Activated gamma-delta T cell treated with Interleukin-2 at 50 U/mL for 16 hours (primary cell): ENCODE measurements around the gene SNTB2.

ENCODE experiments used
- DNase-seq: peaks from one replicate; pipeline ENCODE4 v3.0.0-alpha.2; 2020

The SNTB2 gene

GRCh38 chr16:69182730-69183416 lies 4.1 kb upstream of the SNTB2 start:
- no peak for DNase-seq

DNA sequence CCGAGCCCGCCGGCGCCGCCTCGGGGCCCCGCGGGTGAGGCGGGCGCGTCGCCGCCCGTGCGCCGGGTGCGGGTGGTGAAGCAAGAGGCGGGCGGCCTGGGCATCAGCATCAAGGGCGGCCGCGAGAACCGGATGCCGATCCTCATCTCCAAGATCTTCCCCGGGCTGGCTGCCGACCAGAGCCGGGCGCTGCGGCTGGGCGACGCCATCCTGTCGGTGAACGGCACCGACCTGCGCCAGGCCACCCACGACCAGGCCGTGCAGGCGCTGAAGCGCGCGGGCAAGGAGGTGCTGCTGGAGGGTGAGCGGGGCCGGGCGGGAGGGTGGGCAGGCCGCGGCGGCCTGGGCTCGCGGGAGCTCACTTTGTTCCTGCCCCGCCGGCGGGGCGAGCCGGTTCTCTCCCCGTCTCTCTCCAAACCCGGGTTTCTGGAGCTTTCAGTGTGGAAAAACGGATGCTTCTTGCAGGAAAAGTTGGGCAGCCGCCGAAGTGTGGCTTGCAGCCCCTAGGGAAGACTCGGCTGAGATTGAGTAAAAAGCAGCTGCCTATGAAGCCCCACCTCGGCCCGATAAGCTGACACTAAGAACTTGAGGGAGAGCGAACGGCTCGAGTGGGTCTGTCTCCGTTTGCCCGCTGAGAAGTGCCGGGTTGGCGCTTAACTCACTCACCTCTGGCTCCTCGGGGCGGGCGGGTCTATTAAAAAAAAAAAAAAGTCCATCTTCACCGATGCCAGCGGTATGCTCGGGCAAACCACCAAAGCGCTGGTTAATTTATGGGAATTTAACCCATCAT lies 677 bp downstream of the SNTB2 start:
- DNase-seq, result peak; percentile 34

- DNase-seq, result peak; percentile 21
These were observed 1.2 kb downstream of the SNTB2 start for GRCh38 chr16:69188236-69188549.

DNA sequence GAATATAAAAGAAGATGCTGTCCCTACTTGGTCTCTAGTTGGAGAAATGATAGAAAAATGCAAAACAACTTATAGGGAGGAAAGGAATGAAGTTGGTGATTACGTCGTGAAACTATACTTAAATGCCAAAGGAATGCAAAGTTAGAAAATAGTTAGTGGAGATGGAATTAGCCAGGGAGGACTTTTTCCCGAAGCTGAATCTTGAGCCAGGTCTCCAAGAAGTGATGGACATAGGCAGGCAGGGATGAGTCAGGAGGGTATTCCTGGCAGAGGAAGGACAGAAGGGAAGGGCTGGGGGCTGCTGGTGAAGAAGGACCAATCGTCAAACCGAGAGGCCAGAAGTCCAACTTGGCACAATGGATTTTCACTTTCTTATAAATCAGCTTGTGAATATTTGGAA lies 1.8 kb downstream of the SNTB2 start:
- DNase-seq, result no peak

GRCh38 chr16:69190046-69190588 lies 3.2 kb downstream of the SNTB2 start:
- DNase-seq, result no peak

GRCh38 chr16:69190598-69190997 lies 3.6 kb downstream of the SNTB2 start:
- DNase-seq, result no peak

GRCh38 chr16:69191136-69191535 lies 4.2 kb downstream of the SNTB2 start:
- no peak for DNase-seq

DNA sequence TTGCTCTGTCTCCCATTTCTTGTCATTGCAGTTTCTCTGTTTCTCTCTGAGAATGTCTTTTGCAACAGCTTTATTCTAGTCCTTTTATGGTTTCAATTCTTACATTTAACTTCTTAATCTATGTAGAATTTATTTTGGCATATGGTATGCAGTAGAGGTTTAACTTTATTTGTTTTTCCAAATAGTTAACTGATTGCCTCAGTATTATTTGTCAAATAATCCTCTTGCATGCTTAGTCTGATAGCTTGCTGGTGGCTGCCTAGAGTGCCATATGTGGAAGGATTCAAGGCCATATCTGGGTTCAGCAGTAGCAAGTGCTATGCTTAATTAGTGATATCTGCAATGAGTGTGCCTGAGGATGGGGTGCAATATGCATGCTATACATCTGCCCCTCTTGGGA lies 6.9 kb downstream of the SNTB2 start:
- no peak for DNase-seq

GRCh38 chr16:69194488-69194887 lies 7.5 kb downstream of the SNTB2 start:
- no peak for DNase-seq

DNA sequence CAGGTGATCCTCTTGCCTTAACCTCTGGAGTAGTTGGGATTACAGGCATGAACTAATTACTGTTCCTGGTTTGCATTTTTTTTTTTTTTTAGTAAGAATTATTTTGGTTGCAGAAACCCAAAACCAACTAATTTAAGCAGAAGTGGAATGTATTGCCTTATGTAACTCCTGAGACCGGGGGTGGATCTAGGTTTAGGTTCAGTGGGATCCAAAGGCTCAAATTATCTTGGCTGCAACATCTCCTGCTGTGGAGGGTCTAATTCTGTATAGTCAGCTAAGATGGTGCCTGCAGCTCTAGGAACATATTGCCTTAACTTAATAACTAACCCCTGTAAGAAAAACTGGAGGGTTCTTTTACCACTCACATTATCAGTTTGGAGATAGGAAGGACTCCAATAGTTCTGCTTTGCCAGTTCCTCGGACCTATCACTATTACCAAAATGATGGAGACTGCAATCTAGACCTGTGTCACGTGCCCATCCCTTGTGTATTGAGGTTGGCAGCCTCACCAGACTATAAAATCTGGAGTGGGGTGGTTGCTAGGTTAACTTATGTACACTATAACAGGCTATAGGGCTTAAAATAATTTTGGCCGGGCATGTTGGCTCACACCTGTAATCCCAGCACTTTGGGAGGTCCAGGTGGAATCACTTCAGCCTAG lies 8.5 kb downstream of the SNTB2 start:
- DNase-seq, result no peak

DNA sequence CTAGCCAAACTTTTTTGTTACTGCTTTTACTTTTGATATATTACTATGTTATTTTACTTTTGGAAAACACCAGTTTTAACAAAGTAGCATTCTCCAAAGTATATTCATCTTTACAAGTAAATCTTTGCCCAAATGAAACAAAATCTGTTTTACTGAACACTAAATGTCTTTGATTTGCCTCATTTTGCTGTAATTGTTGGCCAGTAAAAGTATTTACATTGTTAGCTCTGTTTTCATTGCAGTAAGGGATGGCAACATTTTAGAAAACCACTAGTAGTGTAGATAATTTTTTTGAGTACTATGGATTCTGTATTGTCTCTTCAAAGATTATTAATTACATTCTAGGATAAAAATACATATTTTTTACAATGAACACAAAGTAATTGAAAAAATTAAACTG lies 10.6 kb downstream of the SNTB2 start:
- no peak for DNase-seq

DNA sequence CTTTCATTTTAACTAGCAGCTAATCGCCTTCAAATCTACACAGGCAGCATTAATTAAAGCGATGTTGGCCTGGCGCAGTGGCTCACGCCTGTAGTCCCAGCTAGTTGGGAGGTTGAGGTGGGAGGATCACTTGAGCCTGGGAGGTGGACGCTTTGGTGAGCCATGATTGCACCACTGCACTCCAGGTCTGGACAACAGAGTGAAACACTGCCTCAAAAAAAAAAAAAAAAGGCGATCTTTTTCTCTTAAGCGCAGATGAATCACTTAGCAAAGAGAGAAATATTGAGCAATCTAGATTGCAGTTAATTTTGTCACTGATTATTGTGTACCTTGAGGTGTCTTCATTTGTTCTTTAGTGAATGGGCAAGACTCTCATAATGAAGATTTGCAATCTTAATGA lies 12.4 kb downstream of the SNTB2 start:
- no peak for DNase-seq

DNA sequence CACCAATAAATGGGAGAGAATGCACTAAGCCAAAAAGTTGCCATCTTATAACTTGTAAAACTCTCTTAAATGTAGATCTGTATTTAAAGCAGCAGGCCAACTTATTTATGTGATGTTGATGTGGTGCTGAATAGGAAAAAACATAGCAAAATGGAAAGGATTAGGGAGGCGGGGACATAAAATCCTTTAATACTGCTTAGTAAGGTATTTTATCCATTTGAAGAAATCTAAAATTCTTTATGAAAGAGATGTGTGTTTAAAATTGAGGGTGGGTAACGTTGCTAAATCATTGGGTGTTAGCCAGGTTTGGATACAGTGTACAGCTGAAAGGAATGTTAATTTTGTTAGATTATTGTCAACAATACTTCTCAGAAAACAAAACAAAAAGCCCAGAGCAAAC lies 14.3 kb downstream of the SNTB2 start:
- no peak for DNase-seq

- DNase-seq, result no peak
These were observed 14.8 kb downstream of the SNTB2 start for GRCh38 chr16:69201787-69202186.

DNA sequence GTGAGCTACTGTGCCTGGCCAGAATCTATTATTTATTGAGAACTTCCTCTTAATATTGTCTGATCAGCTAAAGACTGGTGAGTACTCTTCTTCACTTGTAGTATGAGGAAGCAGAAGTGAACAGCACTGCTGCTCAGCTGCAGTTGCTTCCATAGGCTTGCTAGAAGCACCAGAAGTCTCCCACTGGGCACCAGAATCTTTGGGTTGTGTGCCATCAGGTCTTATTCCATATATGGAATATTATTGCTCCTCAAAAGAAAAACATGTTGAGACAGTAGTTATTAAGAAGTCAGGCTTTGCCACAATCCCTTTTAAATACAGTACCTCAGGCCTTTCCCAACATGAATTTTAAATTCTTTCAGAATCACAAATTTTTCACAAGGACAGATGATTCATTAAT lies 17.2 kb downstream of the SNTB2 start:
- no peak for DNase-seq

GRCh38 chr16:69209735-69210134 lies 22.8 kb downstream of the SNTB2 start:
- no peak for DNase-seq

DNA sequence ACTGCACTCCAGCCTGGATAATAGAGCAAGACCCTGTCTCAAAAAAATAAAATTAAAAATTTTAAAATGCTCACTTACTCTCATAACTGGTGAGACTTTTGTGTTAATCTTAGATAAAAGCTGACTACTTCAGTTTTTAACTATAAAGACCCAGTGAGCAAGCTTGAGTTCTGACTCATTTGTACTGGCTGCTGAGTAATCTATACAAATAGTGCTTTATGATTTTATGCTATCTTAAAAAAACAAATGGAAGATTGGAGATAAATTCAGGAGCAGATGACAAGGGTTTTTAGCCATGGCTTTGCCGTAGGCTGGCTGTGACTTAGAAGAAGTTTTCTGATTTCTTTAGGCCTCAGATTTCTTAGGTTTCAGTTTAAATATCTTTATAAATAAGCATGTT lies 30.5 kb downstream of the SNTB2 start:
- no peak for DNase-seq

DNA sequence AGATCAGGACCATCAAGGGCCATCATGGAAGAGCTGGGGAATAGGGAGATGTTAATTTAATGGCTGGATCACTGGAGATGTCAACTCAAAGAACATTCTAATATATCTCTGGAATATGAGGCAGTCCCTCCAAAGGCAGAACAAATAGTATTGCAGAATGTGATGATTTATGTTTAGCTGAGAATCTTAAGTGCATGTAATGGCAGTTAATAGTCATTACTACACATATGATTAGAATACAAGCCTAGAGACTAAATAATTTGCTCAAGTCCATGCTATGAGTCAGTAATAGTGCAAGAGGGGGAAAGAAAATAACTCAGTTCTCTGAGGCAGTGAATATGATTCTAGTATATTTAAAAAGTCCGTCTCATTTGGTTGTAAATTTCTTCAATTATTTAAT lies 32.3 kb downstream of the SNTB2 start:
- no peak for DNase-seq

DNA sequence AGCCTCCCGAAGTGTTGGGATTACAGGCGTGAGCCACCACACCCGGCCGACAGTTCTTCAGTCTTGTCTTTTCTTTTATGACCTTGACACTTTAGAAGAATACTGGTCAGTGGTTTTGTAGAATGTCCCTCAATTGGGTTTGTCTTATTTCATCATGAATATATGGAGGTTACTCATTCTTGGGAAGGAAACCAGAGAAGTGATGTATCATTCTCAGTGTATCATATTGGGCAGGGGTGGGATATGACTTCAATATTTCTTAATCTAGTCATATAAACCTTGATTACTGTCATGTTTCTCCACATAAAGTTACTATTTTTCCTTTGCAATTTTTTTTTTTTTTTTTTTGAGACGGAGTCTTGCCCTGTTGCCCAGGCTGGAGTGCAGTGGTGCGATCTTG lies 36.9 kb downstream of the SNTB2 start:
- no peak for DNase-seq

- no peak for DNase-seq
These were observed 38.2 kb downstream of the SNTB2 start for GRCh38 chr16:69225121-69225520.

DNA sequence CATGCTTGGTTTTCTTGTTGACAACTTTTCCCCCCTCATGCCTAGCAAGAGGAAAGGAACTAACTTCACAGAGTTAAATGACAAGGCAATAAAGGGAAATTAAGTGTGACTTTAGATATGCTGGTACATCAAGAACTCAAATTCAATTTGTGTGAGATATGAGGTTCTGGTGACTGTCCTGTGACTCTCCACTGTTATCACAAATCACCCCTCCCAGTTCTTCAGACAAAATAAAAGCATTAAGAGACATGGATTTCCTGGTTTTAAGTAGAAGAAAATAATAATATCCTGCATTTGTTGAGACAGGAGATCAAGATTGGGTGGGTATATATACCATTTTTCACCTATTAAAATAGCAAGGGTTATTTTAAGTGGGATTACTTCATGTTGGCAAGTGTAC lies 46.2 kb downstream of the SNTB2 start:
- no peak for DNase-seq

GRCh38 chr16:69234460-69234859 lies 47.5 kb downstream of the SNTB2 start:
- no peak for DNase-seq

DNA sequence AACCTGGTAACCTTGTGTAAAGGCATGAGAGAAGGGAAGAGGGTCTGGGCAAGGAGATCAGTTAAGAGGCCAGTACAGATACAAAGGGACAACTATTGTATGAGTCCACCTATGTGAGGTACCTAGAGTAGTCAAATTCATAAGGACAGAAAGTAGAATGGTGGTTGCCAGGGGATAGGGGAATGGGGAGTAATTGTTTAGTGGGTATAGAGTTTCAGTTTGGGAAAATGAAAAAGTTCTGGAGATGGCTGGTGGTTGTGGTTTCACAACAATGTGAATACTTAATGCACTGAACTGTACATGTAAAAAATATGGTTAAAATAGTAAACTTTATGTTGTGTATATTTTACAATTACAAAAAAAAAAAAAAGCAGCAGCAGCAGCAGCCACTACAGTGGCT lies 49.4 kb downstream of the SNTB2 start:
- no peak for DNase-seq

- no peak for DNase-seq
These were observed 50.3 kb downstream of the SNTB2 start for GRCh38 chr16:69237296-69237695.
